DOHH2 (cell line): ENCODE measurements around the gene HMGB1.

Experiments
- CTCF ChIP-seq: fragments of 200-600 bp; sonication (generic); IDR thresholded peaks from one replicate; pipeline ENCODE4 v1.5.1; 2014; ENCODE audit warnings: antibody characterized with exemption, mild to moderate bottlenecking, low read depth, low read length; ENCODE audit not compliant: poor library complexity, severe bottlenecking
- EZH2phosphoT487 ChIP-seq: fragments of 200-600 bp; sonication (generic); IDR thresholded peaks from 2 replicates; pipeline ENCODE4 v1.6.1; 2017; ENCODE audit warnings: borderline replicate concordance, mild to moderate bottlenecking, antibody characterized with exemption, low read length, moderate library complexity, mixed read lengths

- no peak for TF ChIP-seq EZH2phosphoT487
- no peak for TF ChIP-seq CTCF
Observed at GRCh38 chr13:30465343-30465592, 468 bp downstream of the HMGB1 start.
